GM12874 (cell line): ENCODE data around the gene MAPK1.

Experiments used
- TF ChIP-seq, protein P1 (sequence below): IDR thresholded peaks from 2 replicates; pipeline ENCODE4 v1.5.1; 2011; ENCODE audit warnings: low read depth, mild to moderate bottlenecking, control low read depth, low read length, moderate library complexity; ENCODE audit not compliant: insufficient read depth

The MAPK1 gene

DNA sequence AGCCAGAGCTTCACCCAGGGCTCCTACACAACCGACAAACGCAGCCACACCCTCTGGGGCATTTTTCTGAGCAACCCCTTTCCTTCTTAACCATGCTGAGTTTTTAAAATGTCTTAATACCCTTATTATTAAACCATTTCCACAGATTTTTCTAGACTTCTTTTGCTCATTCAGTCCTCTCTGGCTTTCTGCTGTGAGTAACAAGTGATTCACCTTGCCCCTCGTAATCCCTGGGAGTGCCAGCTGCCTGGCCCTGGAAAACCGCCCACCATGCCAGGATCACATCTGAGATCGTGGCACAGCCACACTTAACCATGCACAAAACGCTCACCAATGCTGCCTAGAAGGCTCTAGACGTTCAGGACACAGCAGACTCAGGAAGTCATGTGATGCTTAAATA, 157.3 kb downstream of the MAPK1 start:
- TF ChIP-seq, protein P1, sequence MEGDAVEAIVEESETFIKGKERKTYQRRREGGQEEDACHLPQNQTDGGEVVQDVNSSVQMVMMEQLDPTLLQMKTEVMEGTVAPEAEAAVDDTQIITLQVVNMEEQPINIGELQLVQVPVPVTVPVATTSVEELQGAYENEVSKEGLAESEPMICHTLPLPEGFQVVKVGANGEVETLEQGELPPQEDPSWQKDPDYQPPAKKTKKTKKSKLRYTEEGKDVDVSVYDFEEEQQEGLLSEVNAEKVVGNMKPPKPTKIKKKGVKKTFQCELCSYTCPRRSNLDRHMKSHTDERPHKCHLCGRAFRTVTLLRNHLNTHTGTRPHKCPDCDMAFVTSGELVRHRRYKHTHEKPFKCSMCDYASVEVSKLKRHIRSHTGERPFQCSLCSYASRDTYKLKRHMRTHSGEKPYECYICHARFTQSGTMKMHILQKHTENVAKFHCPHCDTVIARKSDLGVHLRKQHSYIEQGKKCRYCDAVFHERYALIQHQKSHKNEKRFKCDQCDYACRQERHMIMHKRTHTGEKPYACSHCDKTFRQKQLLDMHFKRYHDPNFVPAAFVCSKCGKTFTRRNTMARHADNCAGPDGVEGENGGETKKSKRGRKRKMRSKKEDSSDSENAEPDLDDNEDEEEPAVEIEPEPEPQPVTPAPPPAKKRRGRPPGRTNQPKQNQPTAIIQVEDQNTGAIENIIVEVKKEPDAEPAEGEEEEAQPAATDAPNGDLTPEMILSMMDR = no peak

DNA sequence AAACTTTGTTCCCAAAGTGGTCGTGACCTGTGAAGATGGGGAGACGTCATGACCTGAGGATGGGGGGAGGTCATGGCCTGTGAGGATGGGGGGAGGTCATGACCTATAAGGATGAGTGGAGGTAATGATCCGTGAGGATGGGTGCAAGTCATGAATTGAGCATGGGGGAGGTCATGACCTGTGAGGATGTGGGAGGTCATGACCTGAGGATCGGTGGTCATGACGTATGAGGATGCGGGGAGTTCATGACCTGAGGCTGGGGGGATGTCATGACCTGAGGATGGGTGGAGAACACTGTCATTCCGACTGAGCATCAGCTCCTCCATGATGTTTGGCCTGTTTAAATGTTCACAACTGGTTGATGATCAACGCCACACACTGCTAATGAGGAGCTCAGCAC, 157.8 kb downstream of the MAPK1 start:
- TF ChIP-seq, protein P1 = no peak

DNA sequence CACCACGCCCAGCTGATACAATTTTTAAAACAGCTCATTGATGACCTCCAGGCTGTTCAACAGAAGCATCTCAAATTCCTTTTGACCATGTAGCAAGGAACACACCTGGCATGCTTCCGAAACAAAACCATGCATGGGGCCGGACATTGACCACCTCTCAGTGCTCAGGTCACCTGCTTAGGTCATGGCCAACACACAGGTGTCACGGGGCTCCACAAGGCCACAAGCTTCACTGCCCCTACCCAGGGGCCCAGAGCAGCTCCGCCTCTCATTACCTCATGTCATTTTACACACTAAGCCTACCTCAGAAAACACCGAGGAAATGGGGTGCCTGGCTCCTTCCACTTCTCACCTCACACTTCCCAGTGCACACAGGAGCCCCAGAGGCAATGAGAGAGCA, 158.5 kb downstream of the MAPK1 start:
- TF ChIP-seq, protein P1 = no peak

DNA sequence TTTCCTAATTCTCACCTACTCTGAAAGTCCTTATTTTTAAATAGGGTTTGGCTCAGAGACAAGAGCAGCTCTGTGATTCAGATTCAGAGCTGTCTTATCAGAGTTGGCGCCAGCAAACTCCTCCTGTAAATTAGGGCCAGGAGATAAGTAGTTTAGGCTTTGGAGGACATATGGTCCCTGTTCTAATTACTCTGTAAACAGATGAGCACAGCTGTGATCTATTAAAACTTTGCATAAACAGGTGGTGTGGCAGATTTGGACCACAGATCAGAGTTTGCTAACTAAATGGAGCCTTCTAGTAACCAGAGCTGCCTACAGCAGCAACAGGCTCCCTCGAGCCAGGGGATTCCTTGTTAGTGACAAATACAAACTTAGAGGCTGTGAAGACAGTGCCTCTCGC, 159.8 kb downstream of the MAPK1 start:
- TF ChIP-seq, protein P1 = no peak
